Prostate gland (tissue), 2 donors: ENCODE results near the gene SBNO2. TPM values are rescaled to one million over a fixed set of nuclear protein-coding genes. Genes with fewer than 3 reads are reported as not detected.

ENCODE experiments used
- DNase-seq: peaks from one replicate; pipeline ENCODE4 v3.0.0-alpha.2; 2019; ENCODE audit warnings: low spot score
- H3K27ac ChIP-seq, 2 donors: fragments of 200-600 bp; sonication (generic); 2 replicates each; pipeline ENCODE4 v1.5.1; 2017 to 2019
- H3K27me3 ChIP-seq: fragments of 200-600 bp; sonication (generic); replicated peaks from 2 replicates; pipeline ENCODE4 v1.5.1; 2019; ENCODE audit not compliant: insufficient read depth
- H3K36me3 ChIP-seq, 2 donors: fragments of 200-600 bp; sonication (generic); 1 replicate in 1 of 2; 2 replicates in 1 of 2; pipeline versions ENCODE4 v1.5.1 to v1.8.1; 2017 to 2019
- H3K4me1 ChIP-seq: fragments of 200-600 bp; sonication (generic); replicated peaks from 2 replicates; pipeline ENCODE4 v1.5.1; 2019
- H3K4me3 ChIP-seq, 2 donors: fragments of 200-600 bp; sonication (generic); 2 replicates each; pipeline ENCODE4 v1.5.1; 2017 to 2019
- H3K9me3 ChIP-seq: fragments of 200-600 bp; sonication (generic); 2 replicates; pipeline ENCODE4 v1.5.1; 2017
- CTCF ChIP-seq, 4 experiments: fragments of 200-600 bp in 2 of 4; fragments of 450-650 bp in 2 of 4; sonication (generic) in 2 of 4; IDR thresholded peaks; 1 replicate in 3 of 4; 2 replicates in 1 of 4; pipeline ENCODE4 v1.5.1; 2016 to 2019; ENCODE audit warnings: antibody characterized with exemption in 4 of 4, mild to moderate bottlenecking in 2 of 4, moderate library complexity in 2 of 4
- POLR2A ChIP-seq: fragments of 450-650 bp; IDR thresholded peaks from one replicate; pipeline ENCODE4 v1.6.1; 2016; ENCODE audit warnings: antibody characterized with exemption, mild to moderate bottlenecking
- POLR2AphosphoS5 ChIP-seq: sonication (generic); formaldehyde crosslinking; IDR thresholded peaks from one replicate; pipeline ENCODE4 v1.6.1; 2017; ENCODE audit warnings: antibody characterized with exemption
- WGBS: methylation state at CpG from one replicate; pipeline ENCODE4 v1.1.5; 2018; 5-methylcytosine and 5-hydroxymethylcytosine counted together
- intact Hi-C: fragments of 100-400 bp; cut with DNase I; formaldehyde crosslinking; loops from one replicate; pipeline ENCODE4 v1.14.2; 2022
- total RNA-seq, 2 donors: library from RNA; depleted of rRNA; stranded (reverse); fragments of >200 nt; gene quantifications; one replicate each; pipeline ENCODE4 v1.1.0, GENCODE V29; 2016

The SBNO2 gene
- total RNA-seq, 2 donors from 2014 or later, result 32.5 to 79.9 TPM

- no peak for DNase-seq
- Histone ChIP-seq H3K27me3 (peaks cover 18% of the 10 kb centered on the region), H3K4me3 (no peak overlapping the region), H3K9me3 (no peaks in the 10 kb centered on the region), H3K4me1 (peaks cover 6% of the 10 kb centered on the region), H3K27ac (no peak overlapping the region), H3K36me3 (no peaks in the 10 kb centered on the region)
- no peak for TF ChIP-seq POLR2AphosphoS5
- TF ChIP-seq POLR2A, result no peak
- no peak for TF ChIP-seq CTCF (IDR thresholded peaks at IDR 0.05)
- intact Hi-C loops, result no loop called here
- 68% methylated on average over 25 of the region's 25 CpGs for WGBS
Observed at GRCh38 chr19:1069009-1069779, 104.9 kb downstream of the SBNO2 start.

GRCh38 chr19:1068009-1069001, 105.8 kb downstream of the SBNO2 start:
- DNase-seq, result no peak
- peak overlapping the region in 1 of 2 donors; percentile 21 for H3K4me3 ChIP-seq

GRCh38 chr19:1067341-1067957, 106.6 kb downstream of the SBNO2 start:
- peaks cover 18% of the 10 kb centered on the region for H3K27me3 ChIP-seq
- H3K4me3 ChIP-seq, result peak overlapping the region; percentile 21 to 31
- H3K36me3 ChIP-seq, result no peaks in the 10 kb centered on the region
- no peak overlapping the region for H3K27ac ChIP-seq
- H3K4me1 ChIP-seq, result peaks cover 6% of the 10 kb centered on the region
- intact Hi-C loops, result no loop called here
- 5% methylated on average over 27 of the region's 38 CpGs for WGBS
- TF ChIP-seq CTCF (IDR thresholded peaks at IDR 0.05) (no peak), POLR2AphosphoS5 (no peak), POLR2A (no peak)
- no peak for DNase-seq
- no peaks in the 10 kb centered on the region for H3K9me3 ChIP-seq

More at GRCh38 chr19:1068009-1069001, 105.8 kb downstream of the SBNO2 start:
- TF ChIP-seq POLR2A (no peak), POLR2AphosphoS5 (no peak), CTCF (IDR thresholded peaks at IDR 0.05) (no peak)
- H3K27ac ChIP-seq, result no peak overlapping the region
- intact Hi-C loops, result no loop called here
- H3K4me1 ChIP-seq, result peaks cover 6% of the 10 kb centered on the region
- peaks cover 18% of the 10 kb centered on the region for H3K27me3 ChIP-seq
- 67% methylated on average over 45 of the region's 45 CpGs for WGBS
- no peaks in the 10 kb centered on the region for H3K36me3 ChIP-seq
- no peaks in the 10 kb centered on the region for H3K9me3 ChIP-seq

- TF ChIP-seq CTCF (IDR thresholded peaks at IDR 0.05), result no peak
- TF ChIP-seq POLR2A, result no peak
- TF ChIP-seq POLR2AphosphoS5, result no peak
- DNase-seq, result no peak
- H3K4me3 ChIP-seq, result peak within 1 kb of the TSS; percentile 21 to 31
- WGBS, result 4% methylated on average over 33 of the region's 61 CpGs
- H3K27me3 ChIP-seq, result peaks cover 18% of the 10 kb centered on the region
- no peaks in the 10 kb centered on the region for H3K36me3 ChIP-seq
- no peaks in the 10 kb centered on the region for H3K9me3 ChIP-seq
- no peak within 1 kb of the TSS for H3K27ac ChIP-seq
- intact Hi-C loops, result no loop called here
- H3K4me1 ChIP-seq, result peaks cover 6% of the 10 kb centered on the region
Observed at GRCh38 chr19:1066748-1067340, 107.2 kb downstream of the SBNO2 start, which contains the start of gene ARHGAP45. TSS of gene ARHGAP45 (plus strand) at chr19:1067167. CDS start at chr19:1067406, 239 bp downstream.
